HCT116 (cell line): ENCODE data around the gene IFITM5.
"Not testable (repeated sequence)": the region's sequence is repeated elsewhere in the genome, so short reads cannot be mapped to it uniquely, and the experiment has no call there.

Experiments used
- ELF1 ChIP-seq: IDR thresholded peaks from 2 replicates; pipeline ENCODE4 v1.6.1; 2012; ENCODE audit warnings: low read depth, borderline replicate concordance
- EZH2 ChIP-seq: fragments of 200-600 bp; sonication (generic); IDR thresholded peaks from 2 replicates; pipeline ENCODE4 v1.6.1; 2017; ENCODE audit warnings: antibody characterized with exemption, mixed run types
- ZNF274 ChIP-seq: fragments of 200-500 bp; sonication (Bioruptor generic); IDR thresholded peaks from 2 replicates; pipeline ENCODE4 v1.6.1; 2014; ENCODE audit warnings: mild to moderate bottlenecking, low read depth, low read length, inconsistent platforms

GRCh38 chr11:308740-309665 lies 9.7 kb upstream of the IFITM5 start:
- not testable (repeated sequence) for TF ChIP-seq ELF1, EZH2, ZNF274
